Measurements from ENCODE around the gene FMOD. TPM values are rescaled to one million over a fixed set of nuclear protein-coding genes. Genes with fewer than 3 reads are reported as not detected.

FMOD gene
- total RNA-seq, 2 donors from 2014 or later = 190 to 438 TPM

DNA sequence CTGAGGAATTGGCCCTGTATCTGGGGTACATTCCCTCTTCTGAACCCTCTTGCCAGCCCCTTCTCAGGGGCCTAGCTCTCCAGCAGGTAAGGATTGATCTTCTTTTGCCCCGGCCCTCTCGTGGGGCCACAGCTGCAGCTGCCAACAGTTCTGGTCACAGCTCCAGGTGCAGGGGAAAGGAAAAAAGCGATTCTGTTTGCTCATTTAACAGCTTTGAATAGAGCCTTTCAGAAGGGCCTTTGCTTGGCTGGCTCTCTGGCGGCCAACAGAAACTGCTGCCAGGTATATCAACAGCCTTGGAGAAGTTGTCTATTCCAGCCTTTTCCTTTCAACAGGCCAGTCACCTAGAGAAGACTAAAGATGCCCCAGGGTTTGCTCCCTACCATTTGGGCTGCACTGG is 16.1 kb upstream of the FMOD start:
- TF ChIP-seq, protein P1, sequence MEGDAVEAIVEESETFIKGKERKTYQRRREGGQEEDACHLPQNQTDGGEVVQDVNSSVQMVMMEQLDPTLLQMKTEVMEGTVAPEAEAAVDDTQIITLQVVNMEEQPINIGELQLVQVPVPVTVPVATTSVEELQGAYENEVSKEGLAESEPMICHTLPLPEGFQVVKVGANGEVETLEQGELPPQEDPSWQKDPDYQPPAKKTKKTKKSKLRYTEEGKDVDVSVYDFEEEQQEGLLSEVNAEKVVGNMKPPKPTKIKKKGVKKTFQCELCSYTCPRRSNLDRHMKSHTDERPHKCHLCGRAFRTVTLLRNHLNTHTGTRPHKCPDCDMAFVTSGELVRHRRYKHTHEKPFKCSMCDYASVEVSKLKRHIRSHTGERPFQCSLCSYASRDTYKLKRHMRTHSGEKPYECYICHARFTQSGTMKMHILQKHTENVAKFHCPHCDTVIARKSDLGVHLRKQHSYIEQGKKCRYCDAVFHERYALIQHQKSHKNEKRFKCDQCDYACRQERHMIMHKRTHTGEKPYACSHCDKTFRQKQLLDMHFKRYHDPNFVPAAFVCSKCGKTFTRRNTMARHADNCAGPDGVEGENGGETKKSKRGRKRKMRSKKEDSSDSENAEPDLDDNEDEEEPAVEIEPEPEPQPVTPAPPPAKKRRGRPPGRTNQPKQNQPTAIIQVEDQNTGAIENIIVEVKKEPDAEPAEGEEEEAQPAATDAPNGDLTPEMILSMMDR (IDR thresholded peaks at IDR 0.05) = no peak
- DNase-seq (ENCODE audit: low spot score) (no peak), ATAC-seq (ENCODE audit: insufficient number of reproducible peaks, low FRiP score, low read depth) (no peak)
- H3K27ac ChIP-seq = no peak overlapping the region
- no peaks in the 10 kb centered on the region for H3K36me3 ChIP-seq
- H3K9me3 ChIP-seq = no peaks in the 10 kb centered on the region
- no peaks in the 10 kb centered on the region for H3K27me3 ChIP-seq (replicated peaks; ENCODE audit: insufficient read depth)
- no peak overlapping the region for H3K4me3 ChIP-seq
- peaks cover 4 to 5% of the 10 kb centered on the region in 2 donors for H3K4me1 ChIP-seq (ENCODE audit: control insufficient read depth in 1 of 2, low read depth in 2 of 2)

- Histone ChIP-seq H3K27ac (no peak overlapping the region), H3K9me3 (no peaks in the 10 kb centered on the region), H3K27me3 (replicated peaks; ENCODE audit: insufficient read depth) (no peaks in the 10 kb centered on the region), H3K4me3 (no peak overlapping the region), H3K4me1 (ENCODE audit: control insufficient read depth in 1 of 2, low read depth in 2 of 2) (peaks cover 4 to 5% of the 10 kb centered on the region in 2 donors), H3K36me3 (no peaks in the 10 kb centered on the region)
- TF ChIP-seq, protein P1 (IDR thresholded peaks at IDR 0.05) = no peak
- DNase-seq (ENCODE audit: low spot score) = no peak
- ATAC-seq (ENCODE audit: insufficient number of reproducible peaks, low FRiP score, low read depth) = no peak
Measured at GRCh38 chr1:203366476-203366875, 15.6 kb upstream of the FMOD start.

GRCh38 chr1:203364806-203365205 is 13.9 kb upstream of the FMOD start:
- H3K27me3 ChIP-seq (replicated peaks; ENCODE audit: insufficient read depth) = no peaks in the 10 kb centered on the region
- TF ChIP-seq, protein P1 (IDR thresholded peaks at IDR 0.05) = no peak
- DNase-seq (ENCODE audit: low spot score) = no peak
- H3K4me1 ChIP-seq (ENCODE audit: control insufficient read depth in 1 of 2, low read depth in 2 of 2) = peaks cover 4 to 5% of the 10 kb centered on the region in 2 donors
- H3K9me3 ChIP-seq = no peaks in the 10 kb centered on the region
- no peaks in the 10 kb centered on the region for H3K36me3 ChIP-seq
- no peak for ATAC-seq (ENCODE audit: insufficient number of reproducible peaks, low FRiP score, low read depth)
- no peak overlapping the region for H3K27ac ChIP-seq
- H3K4me3 ChIP-seq = no peak overlapping the region

DNA sequence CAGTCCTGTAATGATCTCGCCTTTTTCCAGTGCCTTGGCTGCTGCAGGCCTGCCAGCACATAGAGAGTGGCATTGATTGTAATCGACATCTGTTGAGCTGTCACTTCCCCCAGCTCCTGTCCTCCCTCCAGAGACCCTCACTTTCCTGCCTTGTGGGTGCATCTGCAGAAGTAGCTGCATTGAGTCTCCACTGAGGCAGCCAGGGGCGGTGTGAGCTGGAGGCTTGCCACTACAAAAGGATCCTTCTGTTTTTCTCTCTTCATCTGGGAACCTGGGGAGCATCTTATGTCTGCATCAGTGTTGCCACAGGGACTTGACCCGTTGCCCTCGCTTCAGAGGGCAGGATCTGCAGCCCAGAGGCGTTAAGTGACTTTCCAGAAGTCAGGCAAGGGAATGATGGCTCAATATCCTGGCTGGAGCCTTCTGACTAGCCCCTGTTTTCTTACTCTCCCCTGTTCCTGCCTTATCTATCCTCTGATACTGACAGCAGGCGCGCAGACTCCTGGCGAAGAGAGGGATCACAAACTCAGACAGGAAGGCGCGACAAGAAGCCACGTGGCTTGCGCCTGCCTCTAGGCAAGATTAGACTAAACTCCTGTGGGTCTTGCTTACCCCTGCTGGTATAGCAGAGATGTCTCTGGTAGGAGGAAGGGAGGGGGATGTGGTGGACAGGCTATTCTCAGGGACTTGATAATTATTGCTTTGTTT is 13.3 kb upstream of the FMOD start:
- TF ChIP-seq, protein P1 (IDR thresholded peaks at IDR 0.05) = no peak
- ATAC-seq (ENCODE audit: insufficient number of reproducible peaks, low FRiP score, low read depth) (no peak), DNase-seq (ENCODE audit: low spot score) (no peak)
- Histone ChIP-seq H3K27me3 (replicated peaks; ENCODE audit: insufficient read depth) (no peaks in the 10 kb centered on the region), H3K36me3 (no peaks in the 10 kb centered on the region), H3K4me3 (no peak overlapping the region), H3K9me3 (no peaks in the 10 kb centered on the region), H3K27ac (no peak overlapping the region), H3K4me1 (ENCODE audit: control insufficient read depth in 1 of 2, low read depth in 2 of 2) (peaks cover 1% of the 10 kb centered on the region in 2 donors)

- Histone ChIP-seq H3K27ac (no peak overlapping the region), H3K27me3 (replicated peaks; ENCODE audit: insufficient read depth) (no peaks in the 10 kb centered on the region), H3K4me3 (no peak overlapping the region), H3K36me3 (no peaks in the 10 kb centered on the region), H3K4me1 (ENCODE audit: control insufficient read depth in 1 of 2, low read depth in 2 of 2) (no peaks in the 10 kb centered on the region), H3K9me3 (no peaks in the 10 kb centered on the region)
- no peak for DNase-seq (ENCODE audit: low spot score)
- ATAC-seq (ENCODE audit: insufficient number of reproducible peaks, low FRiP score, low read depth) = no peak
- TF ChIP-seq, protein P1 (IDR thresholded peaks at IDR 0.05) = no peak
Measured at GRCh38 chr1:203362720-203363025, 11.8 kb upstream of the FMOD start.
